ENCODE measurements around the gene HOXC11. TPM values are rescaled to one million over a fixed set of nuclear protein-coding genes. Genes with fewer than 3 reads are reported as not detected.

Gene HOXC11
- total RNA-seq, 1 donor from 2014 or later, result not detected

- DNase-seq, result no peak
Observed at GRCh38 chr12:53998900-53999236, 25.9 kb downstream of the HOXC11 start.

- no peak for DNase-seq
Observed at GRCh38 chr12:53999559-54000115, 26.7 kb downstream of the HOXC11 start.

- DNase-seq, result no peak
Observed at GRCh38 chr12:54000116-54001114, 27.5 kb downstream of the HOXC11 start, which contains the start of gene HOXC9. HOXC9 (plus strand) TSS chr12:54000161; CDS start chr12:54000189, 28 bp downstream.

- no peak for DNase-seq
Observed at GRCh38 chr12:54001283-54002187, 28.6 kb downstream of the HOXC11 start.

GRCh38 chr12:54002278-54002914, 29.5 kb downstream of the HOXC11 start:
- DNase-seq, result no peak

- DNase-seq, result no peak
Observed at GRCh38 chr12:54002915-54003389, 30.0 kb downstream of the HOXC11 start.

GRCh38 chr12:54003625-54004024, 30.7 kb downstream of the HOXC11 start:
- no peak for DNase-seq

GRCh38 chr12:54004063-54004840, 31.3 kb downstream of the HOXC11 start:
- DNase-seq, result no peak

- DNase-seq, result no peak
Observed at GRCh38 chr12:54004841-54005530, 32.1 kb downstream of the HOXC11 start.

GRCh38 chr12:54005531-54005852, 32.6 kb downstream of the HOXC11 start:
- no peak for DNase-seq

- peak; percentile 87 for DNase-seq
Observed at GRCh38 chr12:54005853-54006558, 33.1 kb downstream of the HOXC11 start.

GRCh38 chr12:54006559-54007220, 33.8 kb downstream of the HOXC11 start:
- no peak for DNase-seq

- DNase-seq, result no peak
Observed at GRCh38 chr12:54007538-54008259, 34.8 kb downstream of the HOXC11 start.

- DNase-seq, result no peak
Observed at GRCh38 chr12:54008260-54008552, 35.3 kb downstream of the HOXC11 start.

GRCh38 chr12:54009171-54010052, 36.5 kb downstream of the HOXC11 start:
- DNase-seq, result no peak

- no peak for DNase-seq
Observed at GRCh38 chr12:54010053-54010971, 37.4 kb downstream of the HOXC11 start.

All from dermis blood vessel endothelial cell (primary cell).